ENCODE results near the gene MAOB. TPM values are rescaled to one million over a fixed set of nuclear protein-coding genes. Genes with fewer than 3 reads are reported as not detected.
A peak's percentile ranks its signal among the peaks of the same experiment; 100 is the strongest.

MAOB gene
- total RNA-seq, 1 donor from 2014 or later = not detected

DNA sequence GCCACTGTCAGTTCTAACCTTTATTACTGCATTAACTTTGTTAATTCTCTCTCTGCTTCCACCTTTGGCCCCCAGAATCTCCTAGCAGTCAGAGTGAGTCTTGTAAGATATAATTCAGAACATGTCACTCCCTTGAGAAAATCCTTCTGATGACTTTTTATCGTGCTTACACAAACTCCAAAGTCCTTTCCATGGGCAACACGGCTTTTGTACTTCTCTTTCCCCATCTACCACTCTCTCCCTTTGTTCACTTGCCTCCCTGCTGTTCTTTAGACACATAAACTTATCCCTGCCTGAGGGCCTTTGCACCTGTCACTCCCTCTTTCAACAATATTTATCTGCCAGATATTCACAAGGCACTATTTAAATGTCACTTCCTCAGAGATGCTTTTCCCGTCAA is 64.8 kb downstream of the MAOB start:
- Mint-ChIP-seq H3K27ac (ENCODE audit: unreplicated experiment) (no peak overlapping the region), H3K4me3 (ENCODE audit: unreplicated experiment) (no peak overlapping the region), H3K4me1 (ENCODE audit: low read depth, unreplicated experiment) (no peaks in the 10 kb centered on the region), H3K36me3 (ENCODE audit: unreplicated experiment) (no peaks in the 10 kb centered on the region), H3K9me3 (ENCODE audit: unreplicated experiment) (no peaks in the 10 kb centered on the region), H3K27me3 (ENCODE audit: unreplicated experiment) (no peaks in the 10 kb centered on the region)
- DNase-seq = no peak
- TF ChIP-seq, protein P1, sequence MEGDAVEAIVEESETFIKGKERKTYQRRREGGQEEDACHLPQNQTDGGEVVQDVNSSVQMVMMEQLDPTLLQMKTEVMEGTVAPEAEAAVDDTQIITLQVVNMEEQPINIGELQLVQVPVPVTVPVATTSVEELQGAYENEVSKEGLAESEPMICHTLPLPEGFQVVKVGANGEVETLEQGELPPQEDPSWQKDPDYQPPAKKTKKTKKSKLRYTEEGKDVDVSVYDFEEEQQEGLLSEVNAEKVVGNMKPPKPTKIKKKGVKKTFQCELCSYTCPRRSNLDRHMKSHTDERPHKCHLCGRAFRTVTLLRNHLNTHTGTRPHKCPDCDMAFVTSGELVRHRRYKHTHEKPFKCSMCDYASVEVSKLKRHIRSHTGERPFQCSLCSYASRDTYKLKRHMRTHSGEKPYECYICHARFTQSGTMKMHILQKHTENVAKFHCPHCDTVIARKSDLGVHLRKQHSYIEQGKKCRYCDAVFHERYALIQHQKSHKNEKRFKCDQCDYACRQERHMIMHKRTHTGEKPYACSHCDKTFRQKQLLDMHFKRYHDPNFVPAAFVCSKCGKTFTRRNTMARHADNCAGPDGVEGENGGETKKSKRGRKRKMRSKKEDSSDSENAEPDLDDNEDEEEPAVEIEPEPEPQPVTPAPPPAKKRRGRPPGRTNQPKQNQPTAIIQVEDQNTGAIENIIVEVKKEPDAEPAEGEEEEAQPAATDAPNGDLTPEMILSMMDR (IDR thresholded peaks at IDR 0.05; ENCODE audit: partially characterized antibody, unreplicated experiment) = no peak

DNA sequence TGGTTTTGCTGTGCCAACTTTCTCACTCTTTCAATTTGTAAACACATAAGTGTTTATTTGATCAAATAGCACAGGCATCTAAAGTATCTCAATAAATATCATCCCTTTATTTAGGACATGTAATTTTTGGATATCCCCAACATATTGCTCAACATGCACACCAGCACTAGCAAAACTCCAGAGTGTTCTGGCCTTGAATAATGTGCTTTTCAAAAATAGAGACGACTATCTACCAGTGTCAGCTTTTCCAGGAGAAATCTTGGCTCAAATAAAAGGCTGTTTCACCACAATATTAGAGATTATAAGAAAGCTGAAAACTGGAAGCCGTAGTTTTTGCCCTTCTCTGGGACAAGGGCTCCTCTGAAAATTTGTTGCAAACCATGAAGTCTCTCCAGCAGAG is 67.0 kb downstream of the MAOB start:
- DNase-seq = no peak
- Mint-ChIP-seq H3K27me3 (ENCODE audit: unreplicated experiment) (no peaks in the 10 kb centered on the region), H3K4me3 (ENCODE audit: unreplicated experiment) (no peak overlapping the region), H3K27ac (ENCODE audit: unreplicated experiment) (no peak overlapping the region), H3K9me3 (ENCODE audit: unreplicated experiment) (no peaks in the 10 kb centered on the region), H3K36me3 (ENCODE audit: unreplicated experiment) (no peaks in the 10 kb centered on the region), H3K4me1 (ENCODE audit: low read depth, unreplicated experiment) (no peaks in the 10 kb centered on the region)
- TF ChIP-seq, protein P1 (IDR thresholded peaks at IDR 0.05; ENCODE audit: partially characterized antibody, unreplicated experiment) = no peak

DNA sequence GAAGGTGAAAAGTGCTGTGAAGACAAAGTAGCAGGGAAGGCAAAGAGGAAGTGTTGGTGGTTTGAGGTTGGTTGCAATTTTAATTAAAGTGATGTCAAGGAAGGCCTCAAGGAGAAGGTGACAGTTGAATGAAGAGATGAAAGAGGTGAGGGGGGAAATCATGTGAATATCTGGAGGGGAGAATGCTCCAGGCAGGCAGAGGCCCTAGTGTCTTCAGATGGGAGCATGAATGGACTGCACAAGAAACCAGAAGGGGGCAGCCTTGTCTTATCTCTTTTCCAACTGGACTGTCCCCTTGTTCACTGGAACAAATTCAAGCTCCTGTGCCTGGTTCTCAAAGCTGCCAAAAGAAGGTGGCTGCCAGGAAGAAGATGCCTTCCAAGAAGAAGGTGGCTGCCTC is 68.4 kb downstream of the MAOB start:
- TF ChIP-seq, protein P1 (IDR thresholded peaks at IDR 0.05; ENCODE audit: partially characterized antibody, unreplicated experiment) = no peak
- H3K4me3 Mint-ChIP-seq (ENCODE audit: unreplicated experiment) = no peak overlapping the region
- no peaks in the 10 kb centered on the region for H3K4me1 Mint-ChIP-seq (ENCODE audit: low read depth, unreplicated experiment)
- no peaks in the 10 kb centered on the region for H3K9me3 Mint-ChIP-seq (ENCODE audit: unreplicated experiment)
- no peak overlapping the region for H3K27ac Mint-ChIP-seq (ENCODE audit: unreplicated experiment)
- no peaks in the 10 kb centered on the region for H3K27me3 Mint-ChIP-seq (ENCODE audit: unreplicated experiment)
- DNase-seq = peak; percentile 9
- H3K36me3 Mint-ChIP-seq (ENCODE audit: unreplicated experiment) = no peaks in the 10 kb centered on the region

DNA sequence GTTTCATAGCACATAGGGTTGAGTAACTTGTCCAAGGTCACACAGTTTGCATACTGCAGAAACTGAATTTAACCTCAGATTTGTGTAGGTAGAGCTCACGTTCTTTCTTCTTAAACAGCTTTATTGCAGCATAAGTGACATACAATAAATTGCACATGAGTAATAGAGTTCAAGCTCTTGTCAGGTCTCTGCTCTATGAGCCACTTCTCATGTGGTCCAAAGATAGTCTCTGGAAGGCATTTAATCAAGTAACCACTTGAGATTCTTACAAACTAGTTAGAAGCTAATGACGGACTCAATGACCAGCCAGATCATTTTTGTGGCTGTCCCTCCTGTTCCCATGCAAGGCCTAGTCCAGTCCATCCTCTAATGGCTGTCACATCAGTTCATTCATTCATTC is 68.9 kb downstream of the MAOB start:
- Mint-ChIP-seq H3K9me3 (ENCODE audit: unreplicated experiment) (no peaks in the 10 kb centered on the region), H3K27ac (ENCODE audit: unreplicated experiment) (no peak overlapping the region), H3K4me3 (ENCODE audit: unreplicated experiment) (no peak overlapping the region), H3K27me3 (ENCODE audit: unreplicated experiment) (no peaks in the 10 kb centered on the region), H3K4me1 (ENCODE audit: low read depth, unreplicated experiment) (no peaks in the 10 kb centered on the region), H3K36me3 (ENCODE audit: unreplicated experiment) (no peaks in the 10 kb centered on the region)
- TF ChIP-seq, protein P1 (IDR thresholded peaks at IDR 0.05; ENCODE audit: partially characterized antibody, unreplicated experiment) = no peak
- no peak for DNase-seq

DNA sequence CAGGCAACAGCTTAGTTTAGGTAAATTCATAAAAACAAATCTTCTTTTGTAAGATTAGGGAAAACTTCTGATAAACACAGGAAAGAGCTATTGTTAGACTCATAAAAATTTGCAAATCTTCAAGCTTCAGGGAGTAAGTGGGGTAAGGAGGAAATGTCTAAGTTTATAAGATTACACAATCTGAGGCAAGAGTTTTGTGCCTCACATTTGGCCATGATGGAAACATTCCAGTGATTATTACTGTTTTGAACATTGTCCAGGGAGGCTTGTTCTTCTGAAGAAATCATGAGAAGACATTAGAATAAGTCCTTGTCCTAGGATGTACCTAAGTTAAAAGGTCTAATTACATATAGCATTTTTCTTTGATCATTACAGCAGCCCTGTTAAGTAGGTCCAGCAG is 72.8 kb downstream of the MAOB start:
- Mint-ChIP-seq H3K36me3 (ENCODE audit: unreplicated experiment) (no peaks in the 10 kb centered on the region), H3K9me3 (ENCODE audit: unreplicated experiment) (no peaks in the 10 kb centered on the region), H3K4me1 (ENCODE audit: low read depth, unreplicated experiment) (no peaks in the 10 kb centered on the region), H3K27ac (ENCODE audit: unreplicated experiment) (no peak overlapping the region), H3K4me3 (ENCODE audit: unreplicated experiment) (no peak overlapping the region), H3K27me3 (ENCODE audit: unreplicated experiment) (no peaks in the 10 kb centered on the region)
- DNase-seq = no peak
- TF ChIP-seq, protein P1 (IDR thresholded peaks at IDR 0.05; ENCODE audit: partially characterized antibody, unreplicated experiment) = no peak
